ENCODE results near the gene SDK1.
"Not testable (repeated sequence)": the region's sequence is repeated elsewhere in the genome, so short reads cannot be mapped to it uniquely, and the experiment has no call there.

Gene SDK1

GRCh38 chr7:4091767-4092166 is 790.7 kb downstream of the SDK1 start:
- DNase-seq (ENCODE audit: low read depth in 1 of 2, low spot score in 1 of 2): no peak

- DNase-seq (ENCODE audit: low read depth in 1 of 2, low spot score in 1 of 2): no peak
Observed at GRCh38 chr7:4093035-4093434, 792.0 kb downstream of the SDK1 start.

- no peak for DNase-seq (ENCODE audit: low read depth in 1 of 2, low spot score in 1 of 2)
Observed at GRCh38 chr7:4093483-4093882, 792.4 kb downstream of the SDK1 start.

GRCh38 chr7:4094158-4094557 is 793.1 kb downstream of the SDK1 start:
- not testable (repeated sequence) for DNase-seq (ENCODE audit: low read depth in 1 of 2, low spot score in 1 of 2)

GRCh38 chr7:4097001-4097609 is 796.1 kb downstream of the SDK1 start:
- DNase-seq (ENCODE audit: low read depth in 1 of 2, low spot score in 1 of 2): no peak

- no peak for DNase-seq (ENCODE audit: low read depth in 1 of 2, low spot score in 1 of 2)
Observed at GRCh38 chr7:4098169-4098568, 797.1 kb downstream of the SDK1 start.

GRCh38 chr7:4099651-4100050 is 798.6 kb downstream of the SDK1 start:
- DNase-seq (ENCODE audit: low read depth in 1 of 2, low spot score in 1 of 2): no peak

GRCh38 chr7:4100148-4100547 is 799.1 kb downstream of the SDK1 start:
- no peak for DNase-seq (ENCODE audit: low read depth in 1 of 2, low spot score in 1 of 2)

- no peak for DNase-seq (ENCODE audit: low read depth in 1 of 2, low spot score in 1 of 2)
Observed at GRCh38 chr7:4100691-4101090, 799.6 kb downstream of the SDK1 start.

- DNase-seq (ENCODE audit: low read depth in 1 of 2, low spot score in 1 of 2): no peak
Observed at GRCh38 chr7:4102231-4102841, 801.3 kb downstream of the SDK1 start.

GRCh38 chr7:4103352-4104091 is 802.5 kb downstream of the SDK1 start:
- no peak for DNase-seq (ENCODE audit: low read depth in 1 of 2, low spot score in 1 of 2)

GRCh38 chr7:4107839-4108238 is 806.8 kb downstream of the SDK1 start:
- no peak for DNase-seq (ENCODE audit: low read depth in 1 of 2, low spot score in 1 of 2)

- DNase-seq (ENCODE audit: low read depth in 1 of 2, low spot score in 1 of 2): no peak
Observed at GRCh38 chr7:4108951-4109350, 807.9 kb downstream of the SDK1 start.

GRCh38 chr7:4109481-4110110 is 808.5 kb downstream of the SDK1 start:
- DNase-seq (ENCODE audit: low read depth in 1 of 2, low spot score in 1 of 2): no peak

- no peak for DNase-seq (ENCODE audit: low read depth in 1 of 2, low spot score in 1 of 2)
Observed at GRCh38 chr7:4110438-4110837, 809.4 kb downstream of the SDK1 start.

- DNase-seq (ENCODE audit: low read depth in 1 of 2, low spot score in 1 of 2): no peak
Observed at GRCh38 chr7:4111166-4111565, 810.1 kb downstream of the SDK1 start.

GRCh38 chr7:4113271-4113670 is 812.2 kb downstream of the SDK1 start:
- no peak for DNase-seq (ENCODE audit: low read depth in 1 of 2, low spot score in 1 of 2)

- no peak for DNase-seq (ENCODE audit: low read depth in 1 of 2, low spot score in 1 of 2)
Observed at GRCh38 chr7:4113976-4114375, 812.9 kb downstream of the SDK1 start.

GRCh38 chr7:4115442-4115841 is 814.4 kb downstream of the SDK1 start:
- no peak for DNase-seq (ENCODE audit: low read depth in 1 of 2, low spot score in 1 of 2)

GRCh38 chr7:4115941-4116610 is 815.0 kb downstream of the SDK1 start:
- no peak for DNase-seq (ENCODE audit: low read depth in 1 of 2, low spot score in 1 of 2)

- no peak for DNase-seq (ENCODE audit: low read depth in 1 of 2, low spot score in 1 of 2)
Observed at GRCh38 chr7:4119848-4120247, 818.8 kb downstream of the SDK1 start.

GRCh38 chr7:4123346-4123745 is 822.3 kb downstream of the SDK1 start:
- no peak for DNase-seq (ENCODE audit: low read depth in 1 of 2, low spot score in 1 of 2)

All from activated CD4-positive, alpha-beta T cell treated with anti-CD3 and anti-CD28 coated beads, Interleukin-2, amount 50 U/mL, for 24 hours (primary cell).